ENCODE results near the gene S100A1. TPM values are rescaled to one million over a fixed set of nuclear protein-coding genes. Genes with fewer than 3 reads are reported as not detected.

S100A1 gene
- total and polyA plus RNA-seq, 2 of the 13 experiments (the other 11 are each of a cell fraction or from before 2014, with no cell fraction given) = 120 to 251 TPM

DNA sequence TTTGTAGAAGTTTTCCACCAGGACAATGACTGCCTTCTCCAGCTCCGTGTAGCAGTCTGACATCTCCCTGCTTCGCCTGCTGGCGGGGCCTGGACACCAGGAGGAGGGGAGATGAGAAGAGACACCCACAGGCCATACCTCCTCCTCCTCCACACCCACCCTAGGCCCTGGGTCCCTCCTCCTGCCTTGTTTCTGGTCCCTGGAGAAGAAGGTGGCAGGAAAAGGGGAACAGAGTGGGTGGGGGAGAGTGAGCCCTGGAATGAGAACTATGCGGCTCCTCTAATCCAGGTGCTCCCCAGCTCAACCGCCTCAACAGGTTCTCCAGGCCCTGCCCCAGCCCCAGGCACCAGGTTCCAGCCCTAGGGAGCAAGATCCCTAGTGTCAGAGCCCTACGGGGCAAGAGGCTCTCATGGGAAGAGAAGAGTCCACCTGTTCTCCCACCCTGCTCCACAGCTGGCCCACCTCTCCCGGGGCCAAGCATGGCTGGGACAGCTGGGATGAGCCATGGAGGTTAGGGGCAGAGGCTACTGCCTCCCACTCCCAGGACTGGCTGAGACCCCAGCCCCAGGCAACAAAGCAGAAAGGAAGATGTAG is 20.0 kb upstream of the S100A1 start (continued):
- TF ChIP-seq MZF1 (CRISPR knock-in tag; IDR thresholded peaks at IDR 0.05; ENCODE audit: borderline replicate concordance) = no peak
- TF ChIP-seq SMAD1 (CRISPR knock-in tag; IDR thresholded peaks at IDR 0.05; ENCODE audit: borderline replicate concordance, low read depth) = no peak; the same call in 1 of the 2 replicates
- 0 out of 2 replicates have a peak, but pooled peaks have one; percentile 2 for TF ChIP-seq ZMYM4 (CRISPR knock-in tag; IDR thresholded peaks at IDR 0.05)
- no peak for TF ChIP-seq ZFP36 (IDR thresholded peaks at IDR 0.05; ENCODE audit: borderline replicate concordance, low read depth, low read length, partially characterized antibody)

DNA sequence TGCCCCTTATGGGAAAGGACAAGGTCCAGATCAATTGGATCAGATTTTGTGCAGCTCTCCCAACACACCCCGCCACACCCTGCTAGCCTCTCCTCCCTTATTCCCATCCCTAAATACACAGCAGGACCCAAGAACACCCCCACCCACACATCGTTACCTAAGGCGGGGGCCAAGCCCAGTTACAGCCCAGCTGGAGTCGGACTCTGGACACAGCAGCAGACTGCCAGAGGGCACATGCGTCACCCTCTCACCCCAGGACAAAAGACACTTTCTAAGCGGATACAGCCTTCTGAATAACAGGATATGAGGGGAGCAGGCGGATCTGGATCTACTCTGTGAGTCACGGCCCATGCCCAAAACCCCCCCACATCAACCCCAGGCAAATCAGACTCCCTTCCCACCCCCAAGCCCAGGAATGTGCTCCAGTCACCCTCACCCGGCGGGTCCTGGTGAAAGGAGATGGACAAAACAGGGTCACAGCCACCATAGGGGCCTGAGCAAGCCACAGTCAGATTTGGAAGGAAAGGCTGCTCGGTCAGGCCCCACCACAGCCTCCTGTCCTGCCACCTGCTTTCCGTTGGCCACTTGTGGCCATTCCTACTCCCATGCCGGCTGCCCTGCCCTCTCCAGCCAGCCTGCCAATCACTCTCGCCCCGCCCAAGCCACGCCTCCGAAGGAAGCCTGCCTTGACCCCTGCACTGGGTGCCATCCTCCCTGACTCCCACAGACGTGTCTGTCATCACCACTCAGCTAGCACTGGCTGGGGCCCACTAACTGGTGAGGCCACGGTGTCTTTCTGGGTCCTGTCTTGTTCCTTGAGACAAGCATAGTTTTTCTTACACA is 19.3 kb upstream of the S100A1 start:
- Histone ChIP-seq H3K4me3 (replicated peaks in 1 of 3; ENCODE audit: insufficient read depth in 1 of 3, low read depth in 2 of 3, low read length in 3 of 3) (peak overlapping the region; percentile 62 to 83 (median 64)), H3K4me1 (ENCODE audit: insufficient read depth, low read length) (peaks cover 61% of the 10 kb centered on the region), H2AFZ (ENCODE audit: low read length) (no peak overlapping the region), H4K20me1 (ENCODE audit: insufficient read depth, low read length) (no peaks in the 10 kb centered on the region), H3K27me3 (ENCODE audit: control insufficient read depth in 1 of 2, insufficient read depth in 2 of 2, low read length in 2 of 2) (no peaks in the 10 kb centered on the region; a peak in 1 of 5 replicates), H3K4me2 (ENCODE audit: low read depth, low read length) (peak overlapping the region; percentile 98), H3K79me2 (ENCODE audit: insufficient read depth, low read length) (peaks cover 13% of the 10 kb centered on the region), H3K36me3 (replicated peaks in 1 of 2; ENCODE audit: control insufficient read depth in 1 of 2, insufficient read depth in 2 of 2, low read length in 2 of 2) (no peaks in the 10 kb centered on the region; a peak in 1 of 5 replicates), H3K9ac (ENCODE audit: insufficient read depth, low read depth, low read length) (peak overlapping the region; percentile 87), H3K27ac (ENCODE audit: extremely low read length, insufficient read depth, low read length) (peak overlapping the region; percentile 99), H3K9me3 (ENCODE audit: low read length) (no peaks in the 10 kb centered on the region)
- 0% methylated on average over 12 of the region's 19 CpGs for WGBS (ENCODE audit: low lambda C conversion rate)
- intact Hi-C loops (cut with micrococcal nuclease; ENCODE audit: unreplicated experiment) = loop anchor here (2.0 kb wide), 1 partner anchor 18 kb away; the partner anchor contains the start of gene S100A13
- FAIRE-seq (peak; percentile 80), ATAC-seq (peak; percentile 82), DNase-seq (ENCODE audit: low spot score) (peak; percentile 96)
- ChIA-PET POLR2A (interaction anchor here (0.7 to 12.2 kb wide), 14 partner anchors 7 to 382 kb away, joined by 3 to 390 read pairs (median 6); partner anchors contain the start of genes CHTOP, RPS27, S100A1 and S100A13), CTCF (ENCODE audit: low intra/inter-chr PET ratio, low total read pairs) (no interaction called here)
- in situ Hi-C loops (cut with HindIII; ENCODE audit: extremely low pct_ligation_motif_present, low pct_unique_long_range_greater_than_20kb) = no loop called here
- BruUV-seq (replicated peaks) = TSS peak; percentile 91
- no peak for TF ChIP-seq ZNF773 (CRISPR knock-in tag; IDR thresholded peaks at IDR 0.05; ENCODE audit: borderline replicate concordance)
- peak; percentile 53; the same call in 1 of the 2 replicates for TF ChIP-seq RXRB (CRISPR knock-in tag; IDR thresholded peaks at IDR 0.05; ENCODE audit: borderline replicate concordance)
- TF ChIP-seq REXO4 (CRISPR knock-in tag; IDR thresholded peaks at IDR 0.05; ENCODE audit: borderline replicate concordance) = no peak
- TF ChIP-seq, protein P1, sequence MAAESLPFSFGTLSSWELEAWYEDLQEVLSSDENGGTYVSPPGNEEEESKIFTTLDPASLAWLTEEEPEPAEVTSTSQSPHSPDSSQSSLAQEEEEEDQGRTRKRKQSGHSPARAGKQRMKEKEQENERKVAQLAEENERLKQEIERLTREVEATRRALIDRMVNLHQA (CRISPR knock-in tag; IDR thresholded peaks at IDR 0.05) = no peak
- TF ChIP-seq ATM (IDR thresholded peaks at IDR 0.05; ENCODE audit: borderline replicate concordance) = no peak
- peak; percentile 47 for TF ChIP-seq U2AF1 (optimal IDR thresholded peaks at IDR 0.05; ENCODE audit: low read depth, low read length)
- TF ChIP-seq SMC3 (IDR thresholded peaks at IDR 0.05; ENCODE audit: low read length) = no peak
- TF ChIP-seq, protein P2, sequence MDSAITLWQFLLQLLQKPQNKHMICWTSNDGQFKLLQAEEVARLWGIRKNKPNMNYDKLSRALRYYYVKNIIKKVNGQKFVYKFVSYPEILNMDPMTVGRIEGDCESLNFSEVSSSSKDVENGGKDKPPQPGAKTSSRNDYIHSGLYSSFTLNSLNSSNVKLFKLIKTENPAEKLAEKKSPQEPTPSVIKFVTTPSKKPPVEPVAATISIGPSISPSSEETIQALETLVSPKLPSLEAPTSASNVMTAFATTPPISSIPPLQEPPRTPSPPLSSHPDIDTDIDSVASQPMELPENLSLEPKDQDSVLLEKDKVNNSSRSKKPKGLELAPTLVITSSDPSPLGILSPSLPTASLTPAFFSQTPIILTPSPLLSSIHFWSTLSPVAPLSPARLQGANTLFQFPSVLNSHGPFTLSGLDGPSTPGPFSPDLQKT (CRISPR knock-in tag; IDR thresholded peaks at IDR 0.05; ENCODE audit: borderline replicate concordance) = no peak
